Hepatic stellate cell (primary cell): ENCODE measurements around the gene MAD1L1.
A peak's percentile ranks its signal among the peaks of the same experiment; 100 is the strongest.

Source experiments
- DNase-seq: peaks from one replicate; pipeline ENCODE4 v3.0.0; 2011; ENCODE audit warnings: low spot score

Gene MAD1L1

DNA sequence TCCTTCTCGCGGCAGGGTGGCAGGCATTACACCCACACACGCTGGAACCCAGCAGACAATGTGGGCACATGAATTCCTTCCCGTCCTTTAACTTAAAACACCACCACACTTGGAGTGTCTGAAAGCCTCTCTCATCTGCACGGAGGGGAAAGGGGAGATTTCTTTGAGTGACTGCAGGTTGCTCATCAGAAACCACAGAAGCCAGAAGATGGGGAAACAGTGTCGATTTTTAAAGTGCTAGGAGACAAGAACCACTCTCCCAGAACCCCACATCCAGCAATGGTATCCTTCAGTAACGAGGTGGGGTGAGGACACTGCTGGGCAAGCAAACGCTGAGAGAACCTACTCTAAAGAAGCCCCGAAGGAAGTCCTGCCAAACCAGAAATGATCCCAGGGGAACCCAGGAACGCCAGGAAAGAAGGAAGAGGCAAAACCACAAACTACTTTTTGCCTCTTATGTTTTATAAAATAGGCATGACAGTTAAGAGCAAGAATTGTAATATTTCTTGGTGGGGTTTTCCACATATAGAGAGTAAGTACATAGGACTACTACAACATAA is 308.4 kb downstream of the MAD1L1 start:
- peak; percentile 82 for DNase-seq

DNA sequence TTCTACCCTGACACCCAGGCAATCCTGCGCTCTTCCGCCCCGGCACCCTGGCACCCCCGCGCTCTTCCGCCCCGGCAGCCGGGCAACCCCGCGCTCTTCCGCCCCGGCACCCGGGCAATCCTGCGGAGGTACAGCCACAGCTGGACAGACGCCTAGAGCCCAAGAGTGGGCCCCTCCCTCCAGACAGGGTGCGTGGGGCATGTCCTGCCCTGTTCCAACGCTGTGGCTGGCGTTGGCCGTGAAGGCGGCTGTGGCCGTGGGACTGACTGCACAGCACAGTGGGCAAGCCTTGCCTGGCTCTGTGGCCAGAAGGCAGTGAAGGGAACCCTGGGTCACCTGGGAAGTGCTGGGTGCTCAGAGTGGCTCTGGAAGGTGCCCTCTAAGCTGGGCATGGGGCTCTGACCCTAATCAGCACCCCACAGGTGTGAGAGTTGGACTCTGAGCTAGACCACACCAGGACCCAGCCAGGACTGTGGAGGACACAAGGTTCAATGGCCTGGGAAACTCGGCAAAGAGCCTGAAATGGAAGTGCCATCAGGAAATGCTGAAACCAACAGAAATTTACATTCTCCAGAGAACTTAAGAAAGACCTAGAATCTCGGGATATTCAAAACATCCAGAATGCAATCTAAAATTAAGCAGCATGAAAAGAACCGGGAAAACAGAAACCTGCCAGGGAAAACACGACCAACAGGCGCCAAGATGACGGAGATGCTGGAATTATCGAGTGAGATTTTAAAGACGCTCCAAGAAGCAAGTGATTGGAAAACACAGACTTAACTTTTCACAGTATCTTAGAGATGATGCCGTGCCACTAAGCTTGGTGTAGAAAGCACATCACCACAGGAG is 309.1 kb downstream of the MAD1L1 start:
- no peak for DNase-seq

DNA sequence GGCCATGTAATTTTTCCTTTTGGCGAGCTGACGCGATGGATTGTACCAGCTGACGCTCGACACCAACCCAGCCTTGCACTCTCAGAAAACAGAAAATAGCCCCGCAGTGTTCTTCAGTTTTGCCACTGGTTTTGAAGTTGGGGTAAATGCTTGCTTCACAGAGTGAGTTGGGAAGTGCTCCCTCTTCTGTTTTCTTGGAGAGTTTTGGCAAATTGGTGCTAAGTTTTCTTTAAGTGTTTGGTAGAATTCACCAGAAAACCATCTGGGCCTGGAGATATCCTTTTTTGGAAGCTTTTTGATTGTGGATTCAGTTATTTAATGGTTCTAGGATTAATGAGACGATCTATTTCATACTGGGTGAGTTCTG is 309.9 kb downstream of the MAD1L1 start:
- no peak for DNase-seq

DNA sequence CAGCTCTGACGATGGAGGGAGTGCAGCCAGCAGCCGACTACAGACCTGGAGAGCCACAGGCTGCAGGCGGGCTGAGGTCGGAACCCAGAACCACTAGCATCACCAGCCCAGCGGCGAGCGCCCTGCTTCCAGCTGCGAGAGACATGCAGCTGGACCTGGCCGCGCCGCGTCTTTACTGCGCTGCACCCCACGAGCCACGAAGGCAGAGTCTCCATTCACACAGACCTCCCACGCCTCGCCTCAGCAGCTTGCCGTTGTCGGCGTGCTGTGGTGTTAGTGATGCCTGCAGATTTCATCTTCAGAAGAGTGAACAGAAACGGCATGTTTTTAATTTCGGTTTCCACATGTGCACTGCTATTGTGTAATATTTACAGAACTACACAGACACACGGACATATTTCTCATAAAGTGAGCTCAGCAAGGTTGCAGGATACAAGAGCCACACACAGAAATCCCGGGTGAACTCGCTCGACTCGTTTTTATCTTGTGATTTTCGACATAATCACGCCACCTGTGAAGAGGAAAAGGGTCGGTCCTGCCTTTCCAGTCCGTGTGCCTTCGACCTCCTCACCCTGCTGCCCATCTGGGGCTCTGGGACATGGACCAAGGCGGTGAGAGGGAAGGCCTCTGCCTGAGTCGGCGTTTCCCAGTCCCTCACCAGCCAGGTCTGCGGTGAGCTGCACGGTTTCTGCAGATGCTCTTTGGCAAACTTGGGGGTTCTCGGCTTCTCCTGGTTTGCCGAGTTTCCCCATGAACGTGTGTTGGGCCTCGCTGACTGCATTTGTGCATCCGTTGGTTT is 310.5 kb downstream of the MAD1L1 start:
- DNase-seq = no peak

DNA sequence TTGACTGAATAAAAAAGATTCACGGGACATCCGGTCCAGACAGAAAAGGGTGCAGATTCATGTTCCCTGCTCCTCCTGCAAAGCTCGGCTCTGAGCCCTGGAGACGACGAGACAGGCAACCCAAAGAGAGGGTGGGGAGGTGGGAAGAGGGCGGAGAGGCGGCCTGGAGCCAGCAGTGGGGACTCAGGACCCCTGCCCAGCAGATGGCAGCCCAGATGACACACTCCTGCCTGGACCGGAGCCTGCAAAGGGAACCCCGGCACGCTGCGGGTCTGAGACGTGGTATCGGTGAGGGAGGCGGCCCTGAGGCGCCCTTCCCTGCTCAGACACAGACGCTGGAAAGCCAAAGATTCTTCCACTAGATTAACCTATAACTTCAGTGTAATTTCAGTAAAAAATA is 311.9 kb downstream of the MAD1L1 start:
- no peak for DNase-seq

DNA sequence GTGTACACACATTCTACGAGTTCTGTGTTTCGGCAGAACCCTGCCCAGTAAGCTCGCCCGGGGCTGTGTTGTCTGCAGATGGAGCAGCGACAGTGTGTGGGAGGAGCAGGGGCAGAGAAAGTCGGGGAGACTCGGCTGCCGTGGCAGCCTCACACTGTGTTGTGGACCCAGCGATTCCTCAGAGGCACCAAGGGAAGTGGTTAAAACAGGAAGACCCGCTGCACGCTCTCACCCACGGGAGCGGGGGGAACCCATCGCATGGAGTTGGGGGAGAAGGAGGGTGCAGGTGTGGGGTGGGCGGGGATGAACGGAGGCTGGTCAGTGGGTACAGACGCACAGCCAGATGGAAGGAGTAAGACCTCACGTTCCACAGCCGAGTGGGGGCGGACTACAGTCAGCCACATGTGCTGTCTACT is 312.5 kb downstream of the MAD1L1 start:
- no peak for DNase-seq

DNA sequence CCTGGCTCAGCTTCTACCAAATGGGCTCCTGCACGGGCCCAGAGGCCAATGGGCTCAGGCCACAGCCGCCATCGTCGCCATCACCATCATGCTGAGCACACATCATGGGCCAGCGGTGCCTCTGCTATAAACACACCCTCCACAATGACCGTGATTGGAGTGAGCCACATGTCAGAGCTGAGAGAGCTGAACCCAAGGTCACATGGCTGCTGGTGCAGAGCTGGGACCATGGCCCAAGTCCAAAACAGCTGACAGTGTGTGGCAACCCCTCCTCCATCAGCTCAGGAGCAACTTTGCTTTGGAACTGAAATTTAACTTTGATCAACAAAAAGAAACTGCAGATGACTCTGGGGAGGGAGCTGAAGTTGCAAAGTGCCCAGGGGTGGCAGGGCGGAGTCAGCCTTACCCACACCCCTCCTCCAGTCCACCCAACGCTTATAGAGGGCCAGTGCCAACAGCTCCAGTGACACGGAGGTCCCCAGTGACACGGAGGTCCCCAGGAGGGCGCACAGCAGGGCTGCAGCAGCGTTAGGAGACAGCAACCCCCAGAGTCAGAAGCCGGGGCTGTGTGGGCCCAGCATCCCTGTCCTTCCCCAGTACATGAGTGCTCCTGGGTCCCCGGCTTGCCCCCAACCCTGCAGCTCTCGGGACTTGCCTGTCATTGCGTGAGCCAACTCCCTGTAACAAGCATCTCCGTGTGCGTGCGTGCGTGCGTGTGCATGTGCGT is 313.0 kb downstream of the MAD1L1 start:
- peak; percentile 60 for DNase-seq

DNA sequence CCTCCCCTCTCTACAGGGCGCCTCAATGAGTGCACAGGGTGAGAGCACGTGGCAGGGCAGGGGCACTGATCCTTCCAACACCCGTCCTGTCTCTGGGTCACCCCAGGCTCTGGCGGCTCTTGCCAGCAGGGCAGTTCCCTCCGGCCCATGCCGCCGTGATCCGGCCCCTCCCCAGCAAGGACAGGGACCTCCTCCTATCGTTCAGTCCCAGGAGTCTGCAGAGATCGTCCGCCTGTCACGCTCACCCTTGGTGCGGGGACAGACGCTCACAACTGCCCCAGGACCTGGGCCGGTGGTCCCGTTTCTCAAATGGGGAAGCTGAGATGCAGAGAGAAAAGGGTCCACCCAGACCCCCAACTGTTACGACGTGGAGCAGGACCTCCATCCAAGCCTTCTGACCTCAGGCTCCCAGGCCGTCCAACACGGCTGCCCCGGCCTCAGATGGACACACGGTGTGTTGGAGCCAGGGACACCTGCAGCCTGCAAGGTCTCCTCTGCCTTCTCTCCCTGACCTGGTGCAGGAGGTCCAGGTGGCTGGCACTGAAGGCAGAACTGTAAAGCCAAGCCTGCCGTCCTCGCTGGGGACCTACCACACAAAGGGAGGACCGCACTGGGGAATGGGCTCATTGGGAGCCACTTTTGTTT is 313.7 kb downstream of the MAD1L1 start:
- no peak for DNase-seq

DNA sequence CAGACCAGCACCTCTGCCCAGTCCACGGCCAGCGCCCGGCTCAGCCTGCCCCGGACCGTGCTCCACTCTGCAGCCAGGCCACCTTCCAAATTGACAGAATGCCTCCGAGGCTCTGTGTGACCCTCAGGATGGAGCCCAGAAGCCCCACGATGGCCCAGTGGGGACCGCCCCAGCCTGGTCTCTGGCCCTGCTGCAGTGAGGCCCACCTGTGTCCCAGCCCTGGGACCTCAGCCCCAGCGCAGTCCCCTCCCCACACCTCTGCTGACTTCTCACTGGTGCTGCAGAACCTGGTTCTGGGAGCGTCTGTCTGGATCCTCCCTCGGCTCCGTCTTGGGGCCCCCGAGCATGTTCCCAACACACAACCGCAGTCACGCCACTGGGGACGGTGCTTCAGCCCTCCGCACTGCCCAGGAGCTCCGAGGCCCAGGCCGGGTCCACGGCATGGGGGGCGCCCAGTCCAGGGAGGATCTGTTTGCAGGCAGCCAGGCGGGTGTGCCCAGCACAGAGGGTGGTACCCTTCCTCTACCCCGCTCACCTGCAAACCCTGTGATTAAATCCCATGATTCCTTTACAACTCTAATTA is 314.6 kb downstream of the MAD1L1 start:
- DNase-seq = no peak

DNA sequence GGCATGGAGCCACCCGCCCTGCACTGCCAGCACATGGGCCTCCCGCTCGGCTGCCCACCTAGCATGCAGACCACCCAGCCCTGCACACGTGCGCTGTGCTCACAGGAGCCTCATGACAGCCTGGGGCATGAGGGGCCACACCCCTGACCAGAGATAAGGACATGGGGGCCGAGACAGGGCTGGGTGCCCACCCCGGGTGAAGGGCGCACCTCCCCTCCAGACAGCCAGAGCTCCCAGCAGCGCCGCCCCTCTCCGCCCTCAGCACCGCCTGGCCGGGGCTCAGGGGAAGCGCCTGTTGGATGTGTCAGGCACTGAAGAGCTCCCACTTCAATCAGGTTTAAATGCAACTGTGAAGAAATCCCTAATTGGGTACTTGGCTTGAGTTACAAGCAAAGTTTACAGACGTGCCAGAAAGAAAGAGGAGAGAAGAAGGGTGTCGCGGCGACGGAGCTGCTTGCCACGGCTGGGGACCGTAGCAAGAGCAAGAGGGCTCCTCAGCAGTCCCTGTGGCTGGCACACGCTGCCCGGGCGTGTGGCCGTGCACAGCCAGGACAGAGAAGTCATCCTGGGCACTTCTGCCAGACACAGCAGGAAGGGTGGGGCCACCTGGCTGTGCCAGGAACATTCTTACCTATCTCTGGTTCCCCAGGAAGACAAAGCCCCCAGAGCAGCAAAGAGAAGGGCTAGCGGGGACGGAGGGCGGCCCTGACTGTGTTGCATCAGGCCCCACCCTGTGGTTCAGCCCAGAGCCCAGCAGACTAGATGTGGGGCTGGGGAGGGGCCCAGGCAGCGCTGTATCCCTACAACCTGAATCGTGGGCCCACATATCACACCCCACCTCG is 315.3 kb downstream of the MAD1L1 start:
- no peak for DNase-seq

DNA sequence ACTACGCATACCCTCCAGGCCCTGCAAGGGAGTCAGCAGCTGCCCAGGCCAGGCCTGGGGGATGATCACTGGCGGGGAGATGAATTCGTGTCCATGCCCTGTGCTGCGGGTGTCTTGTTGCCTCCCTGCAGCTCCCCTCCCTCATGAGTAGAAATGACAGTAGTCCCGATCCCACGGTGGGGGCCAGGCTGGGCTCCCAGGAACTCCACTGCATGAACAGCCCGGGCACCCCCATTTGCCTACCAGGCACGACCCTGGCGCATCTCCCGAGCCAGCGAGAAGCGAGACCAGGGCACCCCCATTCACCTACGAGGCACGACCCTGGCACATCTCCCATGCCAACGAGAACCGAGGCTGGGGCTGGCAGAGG is 316.2 kb downstream of the MAD1L1 start:
- DNase-seq = no peak

DNA sequence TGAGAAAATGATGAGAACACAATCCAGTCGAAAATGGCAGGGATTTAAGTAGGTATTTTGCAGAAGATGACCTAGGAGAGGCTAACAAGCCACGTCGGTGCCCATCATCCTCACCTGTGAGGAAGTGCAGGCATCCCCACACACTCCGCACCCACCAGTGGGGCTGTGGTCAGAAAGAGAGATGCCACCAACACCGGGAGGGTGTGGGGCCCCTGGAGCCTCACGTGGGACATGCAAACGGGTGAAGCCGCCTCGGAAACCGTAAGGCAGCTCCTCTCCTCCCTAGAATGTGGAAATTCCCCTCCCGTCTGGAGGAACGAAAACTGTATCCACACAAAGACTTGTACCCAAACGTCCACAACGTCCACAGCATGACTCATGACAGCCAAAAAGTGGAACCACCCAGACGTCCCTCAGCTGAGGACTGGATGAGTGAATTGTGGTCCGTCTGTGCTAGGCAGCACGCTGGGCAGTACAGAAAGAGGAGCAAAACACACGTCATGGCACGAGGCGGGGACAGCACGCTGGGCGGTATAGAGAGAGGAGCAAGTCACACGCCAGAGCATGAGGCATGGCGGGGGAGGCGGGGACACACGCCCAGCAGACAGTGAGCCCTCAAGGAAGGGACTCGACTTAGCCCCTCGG is 316.7 kb downstream of the MAD1L1 start:
- DNase-seq = no peak

DNA sequence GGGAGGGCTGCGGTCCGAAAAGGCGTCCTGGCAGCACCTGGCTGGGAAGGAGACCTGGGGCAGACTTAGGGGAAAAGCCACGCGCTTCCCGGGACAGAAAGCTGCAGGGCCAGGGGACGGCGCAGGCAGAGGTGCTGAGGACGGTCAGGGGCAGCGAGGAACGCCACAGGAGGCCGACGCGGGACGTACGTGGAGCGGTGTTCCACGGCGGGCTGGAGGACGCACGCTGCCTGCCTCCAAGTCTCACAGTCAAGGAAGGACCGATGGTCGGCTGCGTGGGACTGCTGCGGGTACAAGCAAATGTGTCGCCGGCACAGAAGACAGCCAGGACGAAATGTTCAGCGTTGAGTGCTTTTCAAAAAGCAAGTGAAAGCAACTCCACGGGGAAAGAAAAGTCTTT is 317.4 kb downstream of the MAD1L1 start:
- no peak for DNase-seq

DNA sequence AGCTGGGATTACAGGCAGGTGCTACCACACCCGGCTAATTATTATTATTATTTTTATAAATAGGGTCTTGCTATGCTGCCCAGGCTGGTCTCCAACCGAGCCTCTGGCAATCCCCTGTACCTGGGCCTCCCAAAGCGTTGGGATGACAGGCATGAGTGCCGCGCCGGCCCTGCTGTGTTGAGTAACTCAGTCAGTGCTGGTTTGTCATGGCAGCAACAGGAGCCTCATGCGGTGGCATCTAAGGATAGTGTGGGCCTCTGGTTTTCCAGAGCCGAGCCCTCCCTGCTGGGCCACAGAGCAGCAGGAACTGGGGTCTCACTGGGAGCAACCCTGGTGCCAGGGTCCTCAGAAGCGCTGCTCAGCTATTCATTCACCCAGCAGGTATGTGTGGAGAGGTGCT is 318.0 kb downstream of the MAD1L1 start:
- DNase-seq = no peak

DNA sequence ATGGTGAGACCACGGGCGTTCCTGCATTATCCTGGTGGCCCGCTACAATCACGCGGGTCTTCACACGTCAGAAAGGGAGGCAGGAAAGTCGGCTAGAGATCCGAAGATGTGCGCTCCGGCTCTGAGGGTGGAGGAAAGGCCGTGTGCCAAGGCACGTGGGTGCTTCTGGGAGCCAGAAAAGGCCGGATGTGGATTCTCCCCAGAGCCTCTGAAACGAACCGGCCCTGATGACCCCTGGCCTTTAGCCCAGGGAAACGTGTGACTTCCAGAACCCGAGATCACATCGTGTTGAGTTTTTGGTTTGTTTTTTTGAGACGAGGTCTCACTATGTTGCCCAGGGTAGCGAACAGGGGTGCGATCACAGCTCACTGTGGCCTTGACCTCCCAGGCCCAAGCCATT is 318.4 kb downstream of the MAD1L1 start:
- DNase-seq = no peak

DNA sequence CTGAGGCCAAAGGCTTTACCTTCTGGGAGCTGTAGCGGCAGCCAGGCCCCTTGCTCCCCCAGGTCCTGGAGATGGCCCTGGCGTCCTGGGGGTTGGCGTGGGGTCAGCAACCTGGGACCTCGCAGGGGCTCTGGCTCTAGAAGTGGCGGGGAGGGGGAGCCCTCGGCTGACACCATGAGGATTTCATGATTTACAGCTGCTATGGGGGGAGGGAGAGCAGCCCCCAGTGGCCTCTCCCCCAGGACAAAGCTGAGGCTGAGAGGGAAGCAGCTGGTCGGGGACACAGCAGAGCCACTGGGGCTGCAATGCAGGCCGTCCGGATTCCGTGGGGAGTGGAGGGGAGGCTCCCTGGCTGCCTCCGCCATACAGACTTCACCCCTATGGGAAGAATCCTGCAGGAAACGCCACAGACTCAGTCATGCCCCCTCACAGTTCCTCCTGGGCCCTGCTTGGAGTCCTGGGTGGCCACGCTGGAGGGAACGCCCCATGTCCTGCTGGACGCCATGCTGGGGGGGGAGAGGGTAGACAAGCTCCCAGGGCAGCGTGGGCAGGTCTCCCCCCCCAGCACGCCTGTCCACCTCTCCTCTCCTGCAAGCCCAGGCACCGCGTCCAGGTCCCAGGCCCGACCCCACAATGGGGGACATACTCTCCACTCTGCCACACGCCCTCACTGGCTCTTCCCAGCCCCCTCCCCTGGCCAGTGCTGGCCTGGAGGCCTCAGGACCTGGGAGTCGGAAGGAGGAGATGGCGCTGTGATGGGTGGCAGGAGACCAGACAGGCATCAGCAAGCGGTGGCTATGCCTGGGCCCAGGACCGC is 319.1 kb downstream of the MAD1L1 start:
- DNase-seq = no peak

DNA sequence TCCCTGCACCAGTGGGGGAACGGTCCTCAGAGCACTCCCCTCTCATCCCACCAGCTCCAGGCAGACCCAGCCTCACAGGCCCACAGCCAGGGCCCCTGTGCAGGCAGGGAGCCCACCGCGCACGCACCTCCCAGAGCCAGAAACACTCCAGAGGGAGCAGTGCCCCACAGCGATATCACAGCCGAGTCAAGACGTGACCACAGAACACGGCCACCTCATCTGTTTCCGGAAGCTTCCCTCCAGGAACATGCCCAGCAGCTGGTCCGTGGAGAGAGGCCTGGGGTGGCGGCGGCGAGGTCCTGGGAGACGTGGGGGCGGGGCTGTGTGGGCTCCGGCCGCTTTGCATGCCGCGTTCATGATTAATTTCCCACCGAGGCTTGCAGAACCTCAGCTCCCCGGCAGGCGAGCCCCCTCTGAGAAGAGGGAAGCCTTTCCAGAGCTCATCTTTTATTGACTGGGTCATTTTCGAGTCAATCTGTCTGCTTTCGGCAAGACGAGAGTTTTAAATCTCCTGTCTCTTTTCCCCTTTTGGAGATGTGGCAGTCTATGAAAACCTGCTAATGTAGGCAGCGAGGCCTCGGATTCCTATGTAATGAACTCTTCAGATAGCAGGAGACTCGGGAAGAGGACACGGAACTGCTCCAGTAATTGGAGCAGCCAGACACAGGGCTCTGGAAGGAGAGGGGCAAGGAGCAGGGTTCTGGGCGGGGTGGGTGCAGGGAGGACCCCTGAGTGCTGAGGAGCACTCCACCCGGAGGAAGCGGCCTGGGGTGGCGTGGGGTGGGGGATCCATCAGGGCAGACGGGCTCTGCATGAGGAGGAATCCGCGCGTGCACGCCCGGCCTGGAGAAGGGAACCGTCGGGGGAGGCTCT is 319.9 kb downstream of the MAD1L1 start:
- DNase-seq = peak; percentile 93

DNA sequence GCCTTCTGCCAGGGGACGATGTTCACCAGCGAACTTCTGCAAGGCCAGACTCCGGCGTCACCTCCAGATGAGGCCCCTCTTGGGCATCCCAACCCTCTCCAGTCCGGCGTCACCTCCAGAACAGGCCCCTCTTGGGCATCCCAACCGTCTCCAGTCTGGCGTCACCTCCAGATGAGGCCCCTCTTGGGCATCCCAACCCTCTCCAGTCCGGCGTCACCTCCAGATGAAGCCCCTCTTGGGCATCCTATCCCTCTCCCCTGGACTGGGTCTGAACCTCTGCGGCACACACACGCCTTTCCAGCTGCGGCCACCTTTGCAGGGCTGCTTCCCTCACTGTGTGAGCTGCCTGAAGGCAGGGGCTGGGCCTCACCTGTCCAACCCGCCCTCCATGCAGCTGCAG is 321.2 kb downstream of the MAD1L1 start:
- no peak for DNase-seq
